GM21529 (cell line): ENCODE data around the gene PCBP3.

ENCODE experiments used
- ATAC-seq: cut with Tn5 transposase; IDR thresholded peaks from one replicate; pipeline ENCODE4 v1.9.1; 2021; ENCODE audit not compliant: unreplicated experiment

The PCBP3 gene

GRCh38 chr21:45985471-45986315 lies 342.2 kb downstream of the PCBP3 start:
- ATAC-seq = no peak

DNA sequence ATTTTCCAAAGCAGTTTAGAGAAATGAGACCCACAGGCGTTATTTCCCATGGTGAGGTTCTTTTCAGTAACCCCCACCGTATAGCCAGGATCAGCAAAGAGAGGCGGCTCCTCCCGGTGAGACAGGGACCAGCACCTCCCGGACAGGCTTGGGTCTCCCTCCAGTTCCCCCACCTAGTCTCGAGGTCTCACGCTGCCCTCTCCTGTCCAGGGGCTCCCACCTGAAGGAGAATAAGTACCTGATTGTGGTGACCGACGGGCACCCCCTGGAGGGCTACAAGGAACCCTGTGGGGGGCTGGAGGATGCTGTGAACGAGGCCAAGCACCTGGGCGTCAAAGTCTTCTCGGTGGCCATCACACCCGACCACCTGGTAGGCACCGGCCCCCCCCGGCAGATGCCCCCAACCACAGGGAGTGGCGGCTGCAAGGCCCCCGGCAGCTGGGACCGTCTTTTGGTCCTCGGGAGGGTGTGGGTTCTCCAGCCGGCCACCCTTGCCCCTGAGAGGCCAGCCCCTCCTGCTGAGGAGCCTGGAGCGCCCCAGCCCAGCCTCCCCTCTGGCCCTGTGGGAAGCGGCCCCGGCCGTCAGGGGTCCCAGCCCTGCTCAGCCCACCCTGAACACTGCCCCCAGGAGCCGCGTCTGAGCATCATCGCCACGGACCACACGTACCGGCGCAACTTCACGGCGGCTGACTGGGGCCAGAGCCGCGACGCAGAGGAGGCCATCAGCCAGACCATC lies 343.0 kb downstream of the PCBP3 start:
- no peak for ATAC-seq

- ATAC-seq = no peak
Measured at GRCh38 chr21:45987121-45987711, 343.7 kb downstream of the PCBP3 start.

DNA sequence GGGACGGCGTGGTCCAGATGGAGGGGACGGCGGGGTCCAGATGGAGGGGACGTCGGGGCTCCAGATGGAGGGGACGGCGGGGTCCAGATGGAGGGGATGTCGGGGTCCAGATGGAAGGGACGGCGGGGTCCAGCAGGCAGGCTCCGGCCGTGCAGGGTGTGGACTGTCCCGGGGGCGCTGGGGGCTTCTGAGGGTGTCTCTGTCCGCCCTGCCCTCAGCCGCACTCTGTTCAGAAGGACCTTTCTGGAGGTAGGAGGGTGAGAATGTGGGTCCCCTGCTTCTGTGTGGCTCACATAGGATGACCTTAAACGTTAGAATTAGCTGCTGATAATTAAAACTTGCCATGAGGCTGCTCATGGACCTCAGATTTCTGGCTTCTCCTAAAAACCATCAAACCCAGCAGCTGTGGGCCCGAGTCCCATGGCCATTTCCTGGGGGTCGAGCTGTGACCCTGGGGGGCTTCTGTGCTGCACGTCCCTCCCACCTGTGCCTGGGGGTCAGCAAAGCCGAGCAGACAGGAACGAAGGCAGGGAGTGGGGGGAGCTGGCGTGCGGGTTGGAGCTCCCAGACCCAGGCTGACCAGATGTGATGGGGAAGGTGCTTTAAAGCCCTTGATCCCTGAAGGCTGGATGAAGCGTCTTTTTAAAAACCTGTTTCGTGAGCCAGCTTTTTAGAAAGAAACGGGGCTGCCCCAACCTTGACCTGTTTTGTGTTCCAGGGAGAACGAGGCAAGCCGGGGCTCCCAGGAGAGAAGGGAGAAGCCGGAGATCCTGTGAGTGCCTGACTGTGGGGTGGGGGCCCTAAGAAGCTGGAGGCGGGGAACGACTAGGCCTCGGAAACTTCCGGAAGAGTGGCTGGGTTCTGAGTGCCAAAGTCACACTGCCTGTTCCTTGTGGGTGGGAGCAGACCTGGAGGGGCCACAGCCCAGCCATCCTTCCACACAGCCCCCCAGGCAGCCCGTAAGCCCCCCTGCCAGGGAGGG lies 345.1 kb downstream of the PCBP3 start:
- ATAC-seq = no peak

- no peak for ATAC-seq
Measured at GRCh38 chr21:45989355-45990048, 346.0 kb downstream of the PCBP3 start.

GRCh38 chr21:45990049-45990711 lies 346.7 kb downstream of the PCBP3 start:
- no peak for ATAC-seq

DNA sequence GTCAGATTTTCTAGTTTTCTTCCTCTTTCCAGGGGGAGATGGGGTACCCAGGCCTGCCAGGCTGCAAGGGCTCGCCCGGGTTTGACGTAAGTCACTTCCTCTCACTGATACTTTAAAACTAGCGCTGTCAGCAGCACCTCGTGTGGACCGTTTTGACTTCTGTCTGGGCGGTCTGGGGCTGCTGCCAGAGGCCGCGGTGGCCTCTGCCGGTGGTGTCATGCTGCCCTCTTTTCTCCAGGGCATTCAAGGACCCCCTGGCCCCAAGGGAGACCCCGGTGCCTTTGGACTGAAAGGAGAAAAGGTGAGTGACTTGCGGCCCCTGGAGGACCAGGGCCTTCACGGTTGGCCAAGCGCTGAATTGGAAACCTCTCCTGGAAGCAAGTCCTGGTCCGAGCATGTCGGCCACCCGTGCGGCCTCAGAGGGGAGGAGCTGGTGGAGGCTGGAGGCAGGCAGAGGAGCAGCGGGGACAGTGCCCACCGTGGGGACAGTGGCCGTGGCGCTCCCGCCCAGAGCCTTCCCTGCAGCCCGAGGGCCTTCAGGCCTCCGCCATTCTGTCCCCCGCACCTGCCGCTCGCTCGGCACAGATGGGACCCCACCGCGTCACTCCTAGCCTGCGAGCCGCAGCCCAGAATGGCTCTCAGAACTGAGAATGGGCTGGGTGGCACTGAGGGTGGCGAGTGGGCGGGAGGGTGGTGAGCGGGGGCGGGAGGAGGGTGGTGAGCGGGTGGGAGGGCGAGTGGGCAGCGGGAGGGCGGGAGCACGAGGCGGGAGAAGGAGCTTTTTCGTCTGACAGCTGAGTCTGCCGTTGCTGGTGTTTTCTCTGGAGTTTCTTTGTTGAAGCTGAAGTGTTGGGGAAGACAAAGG lies 347.4 kb downstream of the PCBP3 start:
- ATAC-seq = no peak

- no peak for ATAC-seq
Measured at GRCh38 chr21:45991606-45992300, 348.2 kb downstream of the PCBP3 start.
